Duodenal mucosa (tissue), 2 donors: ENCODE measurements around the gene C11orf86.
"Not testable (repeated sequence)": the region's sequence is repeated elsewhere in the genome, so short reads cannot be mapped to it uniquely, and the experiment has no call there.

Experiments
- H3K27ac ChIP-seq: one replicate; pipeline ENCODE4 v1.7.0; 2013; ENCODE audit warnings: low read depth, low read length
- H3K27me3 ChIP-seq, 2 donors: one replicate each; pipeline ENCODE4 v1.7.0; 2013; ENCODE audit warnings: low read length in 2 of 2, control low read depth in 1 of 2; ENCODE audit not compliant: insufficient read depth in 2 of 2, control insufficient read depth in 1 of 2
- H3K36me3 ChIP-seq, 2 donors: one replicate each; pipeline ENCODE4 v1.7.0; 2013; ENCODE audit warnings: low read length in 2 of 2, control low read depth in 1 of 2; ENCODE audit not compliant: insufficient read depth in 2 of 2, control insufficient read depth in 1 of 2
- H3K4me1 ChIP-seq, 2 donors: one replicate each; pipeline ENCODE4 v1.7.0; 2013; ENCODE audit warnings: low read length in 2 of 2, control low read depth in 1 of 2; ENCODE audit not compliant: insufficient read depth in 2 of 2, control insufficient read depth in 1 of 2
- H3K4me3 ChIP-seq, 2 donors: one replicate each; pipeline ENCODE4 v1.7.0; 2013; ENCODE audit warnings: low read length in 2 of 2, low read depth in 1 of 2
- H3K9ac ChIP-seq, 2 donors: one replicate each; pipeline ENCODE4 v1.7.0; 2013; ENCODE audit warnings: low read length in 2 of 2, low read depth in 1 of 2
- H3K9me3 ChIP-seq, 2 donors: one replicate each; pipeline ENCODE4 v1.7.0; 2013; ENCODE audit warnings: low read length in 2 of 2, control low read depth in 1 of 2; ENCODE audit not compliant: control insufficient read depth in 1 of 2

C11orf86 gene

DNA sequence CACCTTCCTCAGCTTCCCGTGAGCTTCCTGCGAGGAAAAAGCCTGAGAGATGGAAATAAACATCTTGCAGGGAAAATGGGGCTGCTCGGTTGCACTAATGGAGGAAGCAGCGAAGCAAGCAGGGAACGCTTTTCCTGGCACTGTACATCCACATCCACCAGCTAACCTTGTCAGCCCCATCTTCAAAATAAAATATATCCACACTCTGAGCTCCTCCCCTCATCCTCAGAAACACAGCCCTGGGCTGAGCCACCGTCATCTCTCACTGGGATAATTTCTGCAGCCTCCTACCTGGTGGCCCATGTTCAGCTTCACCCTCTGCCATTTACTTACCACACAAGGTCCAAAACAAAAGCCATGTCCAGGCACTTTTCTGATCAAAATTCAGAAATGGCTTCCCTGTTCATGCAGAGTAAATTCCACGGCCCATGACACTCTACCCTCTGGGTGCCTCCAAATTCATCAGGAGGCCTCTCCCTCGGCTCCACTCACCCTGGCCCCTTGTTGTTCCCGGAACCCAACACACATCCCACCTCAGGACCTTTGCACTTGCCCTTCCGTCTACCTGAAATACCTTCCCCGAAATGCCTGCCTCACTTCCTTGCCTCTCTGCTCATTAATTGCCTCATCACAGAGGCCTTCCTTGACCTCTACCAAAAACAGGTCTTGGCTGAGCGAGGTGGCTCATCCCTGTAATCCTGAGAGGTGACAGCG, 13.0 kb downstream of the C11orf86 start:
- H3K27me3 ChIP-seq: no peaks in the 10 kb centered on the region
- H3K4me1 ChIP-seq: peaks cover 10 to 11% of the 10 kb centered on the region in 2 donors
- no peaks in the 10 kb centered on the region for H3K36me3 ChIP-seq

GRCh38 chr11:66988741-66989140, 13.6 kb downstream of the C11orf86 start:
- not testable (repeated sequence) for H3K36me3 ChIP-seq, H3K9ac ChIP-seq, H3K27me3 ChIP-seq, H3K4me3 ChIP-seq, H3K9me3 ChIP-seq, H3K4me1 ChIP-seq, H3K27ac ChIP-seq

More for the DNA sequence above, 13.0 kb downstream of the C11orf86 start:
- Histone ChIP-seq H3K9me3 (no peaks in the 10 kb centered on the region), H3K9ac (no peak overlapping the region), H3K4me3 (no peak overlapping the region), H3K27ac (no peak overlapping the region)

GRCh38 chr11:66989360-66989759, 14.3 kb downstream of the C11orf86 start:
- H3K27me3 ChIP-seq, H3K4me1 ChIP-seq, H3K9me3 ChIP-seq, H3K4me3 ChIP-seq, H3K9ac ChIP-seq, H3K36me3 ChIP-seq, H3K27ac ChIP-seq: not testable (repeated sequence)

- no peaks in the 10 kb centered on the region for H3K27me3 ChIP-seq
- H3K4me3 ChIP-seq: no peak overlapping the region
- no peaks in the 10 kb centered on the region for H3K9me3 ChIP-seq
- H3K36me3 ChIP-seq: no peaks in the 10 kb centered on the region
- H3K27ac ChIP-seq: no peak overlapping the region
- H3K9ac ChIP-seq: no peak overlapping the region
- H3K4me1 ChIP-seq: no peaks in the 10 kb centered on the region
Measured at GRCh38 chr11:66992041-66992440, 16.9 kb downstream of the C11orf86 start.

GRCh38 chr11:66996609-66997273, 21.6 kb downstream of the C11orf86 start:
- Histone ChIP-seq H3K27me3 (no peaks in the 10 kb centered on the region), H3K9ac (no peak overlapping the region), H3K27ac (no peak overlapping the region), H3K4me3 (no peak overlapping the region), H3K4me1 (no peaks in the 10 kb centered on the region), H3K36me3 (no peaks in the 10 kb centered on the region), H3K9me3 (no peaks in the 10 kb centered on the region)

DNA sequence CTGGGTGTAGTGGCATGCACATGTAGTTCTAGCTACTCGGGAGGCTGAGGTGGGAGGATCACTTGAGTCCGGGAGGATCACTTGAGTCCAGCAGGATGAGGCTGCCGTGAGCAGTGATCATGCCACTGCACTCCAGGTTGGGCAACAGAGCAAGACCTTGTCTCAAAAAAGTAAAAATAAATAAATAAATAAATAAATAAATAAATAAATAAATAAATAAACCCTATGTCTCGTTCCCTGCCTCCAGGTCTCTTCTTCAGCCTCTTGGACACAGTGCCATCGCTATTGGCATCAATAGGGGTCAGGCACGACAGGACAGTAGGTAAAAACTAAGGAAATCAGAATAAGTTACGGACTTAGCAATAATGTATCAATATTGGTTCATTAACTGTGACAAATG, 24.5 kb downstream of the C11orf86 start:
- Histone ChIP-seq H3K27ac (no peak overlapping the region), H3K36me3 (no peaks in the 10 kb centered on the region), H3K4me3 (no peak overlapping the region), H3K27me3 (no peaks in the 10 kb centered on the region), H3K4me1 (no peaks in the 10 kb centered on the region), H3K9me3 (no peaks in the 10 kb centered on the region), H3K9ac (no peak overlapping the region)

GRCh38 chr11:67001332-67001731, 26.2 kb downstream of the C11orf86 start:
- no peak overlapping the region for H3K9ac ChIP-seq
- no peaks in the 10 kb centered on the region for H3K9me3 ChIP-seq
- no peaks in the 10 kb centered on the region for H3K36me3 ChIP-seq
- no peaks in the 10 kb centered on the region for H3K27me3 ChIP-seq
- no peaks in the 10 kb centered on the region for H3K4me1 ChIP-seq
- H3K4me3 ChIP-seq: no peak overlapping the region
- no peak overlapping the region for H3K27ac ChIP-seq

DNA sequence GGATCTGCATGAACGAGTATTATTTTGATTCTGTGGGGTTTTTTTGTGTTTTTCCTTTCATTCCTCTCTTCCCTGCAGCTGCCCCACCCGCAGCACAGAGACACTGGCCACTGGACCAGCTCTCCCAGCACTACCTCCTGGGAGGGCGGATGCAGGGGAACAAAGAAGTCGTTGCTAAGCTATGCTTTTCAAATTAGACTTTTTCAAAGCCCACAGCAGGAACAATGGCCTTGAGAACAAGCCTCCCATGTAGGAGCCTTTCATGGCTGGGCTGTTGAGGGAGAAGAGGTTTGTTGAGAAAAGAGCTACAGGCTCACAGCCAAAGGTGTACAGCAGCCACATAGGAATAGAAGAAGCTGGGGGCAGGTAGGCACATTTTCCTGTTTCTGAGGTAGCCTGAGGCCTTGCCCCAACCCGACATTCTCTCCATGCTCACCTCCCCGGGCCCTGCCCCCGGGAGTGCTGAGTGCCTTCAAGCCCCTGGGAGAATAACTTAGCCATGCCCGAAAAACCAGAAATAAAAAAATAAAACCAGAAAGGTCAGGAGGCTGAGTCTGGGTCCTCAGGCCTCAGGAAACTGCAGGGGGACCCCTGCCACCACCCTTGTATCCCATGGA, 27.3 kb downstream of the C11orf86 start:
- no peaks in the 10 kb centered on the region for H3K4me1 ChIP-seq
- no peak overlapping the region for H3K9ac ChIP-seq
- H3K27ac ChIP-seq: no peak overlapping the region
- H3K4me3 ChIP-seq: no peak overlapping the region
- no peaks in the 10 kb centered on the region for H3K36me3 ChIP-seq
- no peaks in the 10 kb centered on the region for H3K27me3 ChIP-seq
- H3K9me3 ChIP-seq: no peaks in the 10 kb centered on the region

- H3K9ac ChIP-seq: no peak overlapping the region
- no peaks in the 10 kb centered on the region for H3K4me1 ChIP-seq
- H3K27me3 ChIP-seq: no peaks in the 10 kb centered on the region
- H3K4me3 ChIP-seq: no peak overlapping the region
- H3K27ac ChIP-seq: no peak overlapping the region
- no peaks in the 10 kb centered on the region for H3K36me3 ChIP-seq
- H3K9me3 ChIP-seq: no peaks in the 10 kb centered on the region
Measured at GRCh38 chr11:67002921-67003411, 27.9 kb downstream of the C11orf86 start.

GRCh38 chr11:67005200-67005599, 30.1 kb downstream of the C11orf86 start:
- not testable (repeated sequence) for H3K27me3 ChIP-seq, H3K27ac ChIP-seq, H3K36me3 ChIP-seq, H3K4me3 ChIP-seq, H3K4me1 ChIP-seq, H3K9ac ChIP-seq, H3K9me3 ChIP-seq
